Measurements from ENCODE around the gene MBP. TPM values are rescaled to one million over a fixed set of nuclear protein-coding genes. Genes with fewer than 3 reads are reported as not detected.

Gene MBP
- polyA plus RNA-seq, 1 experiment: 2.1 TPM

DNA sequence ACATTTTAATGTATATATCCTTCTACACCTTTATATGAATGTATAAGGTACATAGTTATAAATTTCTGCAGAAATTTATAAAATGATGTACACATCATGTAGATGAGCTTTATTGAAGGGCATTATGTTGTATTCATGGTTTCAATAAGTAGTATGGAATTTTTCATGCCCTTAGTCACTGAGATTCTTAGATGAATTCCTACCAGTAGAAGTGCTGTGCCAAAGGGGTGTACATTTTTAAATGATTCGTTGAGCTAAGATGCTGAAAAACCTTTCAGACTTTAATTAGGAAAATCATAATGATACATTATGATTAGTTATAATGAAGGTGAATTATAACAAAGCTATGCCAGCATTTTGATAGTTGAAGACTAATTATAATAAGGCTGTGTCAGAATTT, 195.0 kb downstream of the MBP start:
- Histone ChIP-seq H3K4me3 (ENCODE audit: low read depth, low read length) (no peak overlapping the region), H3K27me3 (ENCODE audit: control insufficient read depth, insufficient read depth, low read length) (no peaks in the 10 kb centered on the region), H3K36me3 (ENCODE audit: control insufficient read depth, insufficient read depth, low read length) (peaks cover 11% of the 10 kb centered on the region; the same call in 1 of the 2 replicates)
- TF ChIP-seq CTCF (IDR thresholded peaks at IDR 0.05; ENCODE audit: insufficient read depth, low read depth, low read length): peak; percentile 31; the same call in 1 of the 2 replicates
- ChIA-PET CTCF (interaction anchor here (0.6 to 1.1 kb wide), 3 partner anchors 11 to 45 kb away, joined by 3 read pairs; no protein-coding TSS in a partner anchor), POLR2A (no interaction called here)
- DNase-seq (ENCODE audit: low read depth): no peak

DNA sequence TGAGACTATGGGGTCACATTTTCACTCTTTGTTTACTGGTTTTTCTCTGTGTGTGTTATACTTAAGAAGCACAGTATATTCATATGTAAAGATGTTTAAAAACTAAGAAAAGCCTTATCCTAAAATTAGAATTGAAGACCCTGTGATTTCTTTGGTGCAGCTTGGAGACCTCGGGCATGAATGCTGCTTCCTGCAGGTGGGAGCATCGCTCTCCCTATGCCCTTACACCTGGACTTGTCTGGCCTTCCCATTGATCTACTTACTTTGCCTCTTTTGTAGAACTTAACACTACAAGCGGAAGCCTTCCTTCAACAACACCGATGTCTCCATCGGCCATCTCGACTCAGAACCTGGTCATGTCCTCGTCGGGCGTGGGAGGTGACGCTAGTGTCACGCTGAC, 195.7 kb downstream of the MBP start:
- POLR2A ChIA-PET: no interaction called here
- no peak for TF ChIP-seq CTCF (IDR thresholded peaks at IDR 0.05; ENCODE audit: insufficient read depth, low read depth, low read length)
- CTCF ChIA-PET: no interaction called here
- Histone ChIP-seq H3K36me3 (ENCODE audit: control insufficient read depth, insufficient read depth, low read length) (peaks cover 11% of the 10 kb centered on the region; the same call in 1 of the 2 replicates), H3K4me3 (ENCODE audit: low read depth, low read length) (no peak overlapping the region), H3K27me3 (ENCODE audit: control insufficient read depth, insufficient read depth, low read length) (no peaks in the 10 kb centered on the region)
- DNase-seq (ENCODE audit: low read depth): no peak

DNA sequence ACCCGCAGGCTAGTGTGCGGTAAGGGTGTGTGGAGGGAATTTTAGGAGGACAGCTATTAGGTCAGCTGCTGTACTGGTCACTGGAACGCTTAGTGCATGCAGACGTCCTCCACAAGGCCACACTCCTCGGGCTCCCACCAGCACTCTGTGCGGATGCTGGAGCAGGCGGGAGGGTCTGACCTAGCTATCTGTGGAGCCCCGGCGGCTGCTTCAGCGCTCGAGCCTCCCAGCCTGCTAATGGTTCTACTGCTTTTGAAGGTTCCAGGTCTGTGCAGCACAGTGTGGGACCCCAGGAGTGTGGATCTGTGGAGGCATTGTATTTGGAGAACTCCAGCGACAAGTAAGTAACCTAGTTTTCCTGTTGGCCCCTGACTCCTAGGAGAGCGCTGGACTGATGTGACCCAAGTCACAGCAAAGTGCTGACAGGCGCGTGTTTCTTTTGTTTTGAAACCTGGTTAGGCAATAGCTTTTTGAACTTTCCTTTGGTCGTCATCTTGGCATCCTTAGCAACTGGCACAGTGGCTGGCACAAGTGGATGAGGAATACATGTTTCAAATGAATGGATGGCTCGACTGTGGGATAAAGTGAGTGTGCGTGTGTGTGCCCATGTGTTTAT, 196.8 kb downstream of the MBP start:
- DNase-seq (ENCODE audit: low read depth): no peak
- Histone ChIP-seq H3K36me3 (ENCODE audit: control insufficient read depth, insufficient read depth, low read length) (peaks cover 8% of the 10 kb centered on the region; the same call in 1 of the 2 replicates), H3K4me3 (ENCODE audit: low read depth, low read length) (no peak overlapping the region), H3K27me3 (ENCODE audit: control insufficient read depth, insufficient read depth, low read length) (no peaks in the 10 kb centered on the region)
- ChIA-PET POLR2A (no interaction called here), CTCF (no interaction called here)
- TF ChIP-seq CTCF (IDR thresholded peaks at IDR 0.05; ENCODE audit: insufficient read depth, low read depth, low read length): no peak

DNA sequence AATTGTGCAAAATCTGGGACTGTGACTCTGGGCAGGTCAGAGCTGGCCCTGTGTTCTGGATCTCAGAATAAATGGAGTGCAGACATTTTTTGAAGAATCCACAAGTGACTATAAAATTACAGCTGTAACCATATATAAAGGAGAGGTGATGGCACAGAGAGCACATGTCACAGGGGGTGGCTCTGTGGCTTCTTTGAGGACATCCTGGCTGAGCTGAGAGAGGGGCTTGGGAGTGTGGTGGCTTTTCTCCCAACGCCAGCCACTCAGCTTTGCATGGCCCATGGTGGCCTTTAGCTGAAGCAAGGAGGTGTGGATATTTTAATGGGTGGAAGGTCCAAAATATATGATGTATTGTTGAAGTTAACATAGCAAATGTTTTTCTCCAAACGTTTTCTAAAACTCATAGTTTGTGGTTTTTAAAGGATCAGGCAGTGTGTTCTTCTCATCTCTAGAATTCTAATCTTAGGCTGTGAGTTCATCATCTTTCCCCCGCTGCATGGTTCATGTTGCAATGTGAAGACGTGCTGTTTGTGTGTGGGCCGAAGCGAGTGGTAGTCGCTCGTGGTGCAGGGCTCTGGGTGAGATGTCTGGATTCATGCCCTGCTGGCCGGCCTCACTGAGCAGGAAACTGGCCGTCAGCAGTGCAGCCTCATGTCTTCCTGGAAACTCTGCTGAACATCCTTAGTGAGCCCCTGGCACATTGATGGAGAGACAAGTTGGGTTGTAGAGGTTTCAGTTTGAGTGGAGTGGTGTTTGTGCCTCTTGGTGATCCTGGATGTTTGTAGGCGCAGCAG, 200.4 kb downstream of the MBP start:
- TF ChIP-seq CTCF (IDR thresholded peaks at IDR 0.05; ENCODE audit: insufficient read depth, low read depth, low read length): no peak
- peaks cover 8% of the 10 kb centered on the region for H3K36me3 ChIP-seq (ENCODE audit: control insufficient read depth, insufficient read depth, low read length)
- ChIA-PET POLR2A (no interaction called here), CTCF (interaction anchor here (0.9 to 2.0 kb wide), 8 partner anchors 9 to 131 kb away, joined by 3 to 7 read pairs (median 3); no protein-coding TSS in a partner anchor)
- H3K27me3 ChIP-seq (ENCODE audit: control insufficient read depth, insufficient read depth, low read length): no peaks in the 10 kb centered on the region
- DNase-seq (ENCODE audit: low read depth): no peak
- H3K4me3 ChIP-seq (ENCODE audit: low read depth, low read length): no peak overlapping the region

DNA sequence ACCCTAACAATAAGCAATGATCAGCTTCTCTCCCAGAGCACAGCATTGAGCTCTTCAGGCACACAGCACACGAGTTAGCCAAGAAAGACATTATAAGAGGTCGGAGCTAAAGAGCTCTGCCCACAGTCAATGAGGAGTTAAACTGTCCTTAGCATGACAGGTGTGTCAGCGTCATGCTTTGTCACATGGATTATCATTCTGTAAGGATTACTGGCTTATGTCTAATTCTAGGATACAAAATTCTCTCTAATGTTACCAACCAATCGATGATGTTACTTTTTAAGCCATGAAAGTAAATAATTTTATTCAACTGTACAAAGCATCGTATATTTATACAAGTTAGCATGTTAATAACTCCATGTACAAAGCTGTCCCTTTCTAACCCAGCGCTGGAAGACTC, 201.4 kb downstream of the MBP start:
- Histone ChIP-seq H3K4me3 (ENCODE audit: low read depth, low read length) (no peak overlapping the region), H3K36me3 (ENCODE audit: control insufficient read depth, insufficient read depth, low read length) (peaks cover 6% of the 10 kb centered on the region), H3K27me3 (ENCODE audit: control insufficient read depth, insufficient read depth, low read length) (no peaks in the 10 kb centered on the region)
- DNase-seq (ENCODE audit: low read depth): no peak
- no peak for TF ChIP-seq CTCF (IDR thresholded peaks at IDR 0.05; ENCODE audit: insufficient read depth, low read depth, low read length)
- CTCF ChIA-PET: interaction anchor here (0.9 to 2.0 kb wide), 5 partner anchors 9 to 129 kb away, joined by 3 to 7 read pairs (median 3); no protein-coding TSS in a partner anchor
- POLR2A ChIA-PET: no interaction called here

All from BJ (cell line).